B cell (primary cell): Measurements from ENCODE around the gene CYP17A1. TPM values are rescaled to one million over a fixed set of nuclear protein-coding genes. Genes with fewer than 3 reads are reported as not detected.

Source experiments
- ATAC-seq: fragments of 200-7000 bp; cut with Tn5 transposase; one replicate; pipeline ENCODE4 v1.10.0; 2021; ENCODE audit warnings: low read depth, mild to moderate bottlenecking, moderate number of reproducible peaks, moderate library complexity
- CTCF ChIA-PET: fragments of 350-600 bp; sonication (Branson Sonifier 250); formaldehyde crosslinking; loops from one replicate; lab custom pipeline; 2021; ENCODE audit warnings: antibody characterized with exemption, inconsistent platforms; lab: Charles Lee
- POLR2A ChIA-PET: fragments of 350-600 bp; sonication (Branson Sonifier 250); formaldehyde crosslinking; loops from one replicate; lab custom pipeline; 2021; ENCODE audit warnings: antibody characterized with exemption; lab: Charles Lee
- DNase-seq: peaks from one replicate; pipeline ENCODE4 v3.0.0; 2013
- H2AFZ ChIP-seq: 2 replicates; pipeline ENCODE4 v1.6.1; 2012; ENCODE audit warnings: mild to moderate bottlenecking, low read depth, low read length; ENCODE audit not compliant: insufficient read depth, poor library complexity, severe bottlenecking
- H3K27ac ChIP-seq, 2 donors: 1 replicate in 1 of 2; 2 replicates in 1 of 2; pipeline ENCODE4 v1.5.1; 2012 to 2013; ENCODE audit warnings: low read length in 2 of 2, mild to moderate bottlenecking in 2 of 2, moderate library complexity in 1 of 2
- H3K27me3 ChIP-seq, 4 experiments: fragments of 200-600 bp in 1 of 4; sonication (generic) in 1 of 4; replicated peaks in 1 of 4; 1 replicate in 2 of 4; 2 replicates in 2 of 4; pipeline versions ENCODE4 v1.6.1 to v1.7.0; 2013 to 2016; ENCODE audit warnings: low read length in 3 of 4, mild to moderate bottlenecking in 2 of 4, mixed read lengths in 1 of 4, moderate library complexity in 1 of 4; ENCODE audit not compliant: insufficient read depth in 4 of 4, control insufficient read depth in 3 of 4; ENCODE audit errors: control extremely low read depth in 1 of 4
- H3K36me3 ChIP-seq, 2 experiments: replicated peaks in 1 of 2; 1 replicate in 1 of 2; 2 replicates in 1 of 2; pipeline versions ENCODE4 v1.6.1 to v1.7.1; 2013; ENCODE audit warnings: low read length in 1 of 2; ENCODE audit not compliant: insufficient read depth in 2 of 2, control insufficient read depth in 1 of 2; ENCODE audit errors: control extremely low read depth in 1 of 2, extremely low read depth in 1 of 2
- H3K4me1 ChIP-seq, 2 donors: fragments of 200-600 bp in 1 of 2; sonication (generic) in 1 of 2; 1 replicate in 1 of 2; 2 replicates in 1 of 2; pipeline versions ENCODE4 v1.5.1 to v1.6.1; 2013 to 2017; ENCODE audit warnings: low read length in 2 of 2; ENCODE audit not compliant: control insufficient read depth in 2 of 2, insufficient read depth in 2 of 2
- H3K4me2 ChIP-seq: replicated peaks from 2 replicates; pipeline ENCODE3; 2012; ENCODE audit warnings: mild to moderate bottlenecking, low read depth, low read length; ENCODE audit not compliant: poor library complexity, severe bottlenecking
- H3K4me3 ChIP-seq, 5 experiments: fragments of 200-600 bp in 1 of 5; sonication (generic) in 1 of 5; 1 replicate in 3 of 5; 2 replicates in 2 of 5; pipeline versions ENCODE4 v1.5.1 to v1.7.0; 2011 to 2016; ENCODE audit warnings: low read length in 4 of 5, mild to moderate bottlenecking in 4 of 5, low read depth in 2 of 5, control low read depth in 1 of 5, moderate library complexity in 1 of 5; ENCODE audit not compliant: insufficient read depth in 1 of 5; ENCODE audit errors: control extremely low read depth in 1 of 5, extremely low read depth in 1 of 5
- H3K79me2 ChIP-seq: fragments of 200-600 bp; sonication (generic); one replicate; pipeline ENCODE4 v1.6.0; 2016; ENCODE audit warnings: low read length; ENCODE audit not compliant: control insufficient read depth, insufficient read depth
- H3K9ac ChIP-seq: fragments of 200-600 bp; sonication (generic); 2 replicates; pipeline ENCODE4 v1.6.1; 2017; ENCODE audit warnings: mild to moderate bottlenecking, low read length, moderate library complexity
- H3K9me3 ChIP-seq, 3 donors: one replicate each; pipeline versions ENCODE4 v1.6.1 to v1.7.1; 2013; ENCODE audit warnings: low read length in 2 of 3; ENCODE audit not compliant: control insufficient read depth in 2 of 3, insufficient read depth in 1 of 3; ENCODE audit errors: control extremely low read depth in 1 of 3
- H4K20me1 ChIP-seq: 2 replicates; pipeline ENCODE4 v1.6.0; 2012; ENCODE audit warnings: mild to moderate bottlenecking, low read length; ENCODE audit not compliant: insufficient read depth, control insufficient read depth, poor library complexity, severe bottlenecking
- H3K27ac Mint-ChIP-seq: one replicate; pipeline ENCODE4 v1.8.0; 2021; ENCODE audit warnings: mixed read lengths
- H3K27me3 Mint-ChIP-seq: one replicate; pipeline ENCODE4 v1.8.0; 2021; ENCODE audit warnings: mixed read lengths
- H3K4me1 Mint-ChIP-seq: one replicate; pipeline ENCODE4 v1.8.0; 2021; ENCODE audit warnings: mixed read lengths
- H3K4me3 Mint-ChIP-seq: one replicate; pipeline ENCODE4 v1.8.0; 2021; ENCODE audit warnings: mixed read lengths
- H3K9me3 Mint-ChIP-seq: one replicate; pipeline ENCODE4 v1.8.0; 2022; ENCODE audit warnings: mixed read lengths; ENCODE audit not compliant: insufficient read depth
- EZH2 ChIP-seq: IDR thresholded peaks from 2 replicates; pipeline ENCODE4 v1.6.1; 2012; ENCODE audit warnings: borderline replicate concordance, low read depth, mild to moderate bottlenecking, moderate library complexity, low read length; ENCODE audit not compliant: insufficient read depth, poor library complexity, severe bottlenecking
- WGBS: methylation state at CpG from one replicate; pipeline ENCODE4 v1.1.5; 2013; ENCODE audit warnings: missing lambda C conversion rate; ENCODE audit not compliant: insufficient coverage; 5-methylcytosine and 5-hydroxymethylcytosine counted together
- intact Hi-C: fragments of 100-400 bp; cut with micrococcal nuclease; formaldehyde crosslinking; loops from one replicate; pipeline ENCODE4 v1.10.0; 2022
- polyA plus RNA-seq: library from polyadenylated mRNA; depleted of rRNA; stranded (reverse); fragments of >200 nt; gene quantifications from 2 replicates; pipeline ENCODE4 v1.2.3, GENCODE V29; 2012
- total RNA-seq, 2 donors: library from RNA; stranded (reverse); fragments of 120-200 nt in 1 of 2; gene quantifications; 1 replicate in 1 of 2; 2 replicates in 1 of 2; pipeline versions ENCODE4 v1.2.3 to v1.2.4, GENCODE V29; 2013 to 2022
- TF ChIP-seq, protein P1 (sequence below): fragments of 200-600 bp; IDR thresholded peaks from one replicate; pipeline ENCODE4 v1.8.0; 2022; ENCODE audit warnings: antibody characterized with exemption, mild to moderate bottlenecking

Gene CYP17A1
- total and polyA plus RNA-seq, 2 donors (not counting 1 experiment from before 2014, with no cell fraction given), result not detected

GRCh38 chr10:102880256-102880655, 43.0 kb upstream of the CYP17A1 start:
- no peak overlapping the region for H3K4me2 ChIP-seq
- no peak overlapping the region for H3K4me3 ChIP-seq
- H3K9me3 ChIP-seq, result no peaks in the 10 kb centered on the region
- H3K27me3 Mint-ChIP-seq, result no peaks in the 10 kb centered on the region
- no peaks in the 10 kb centered on the region for H3K27me3 ChIP-seq
- H3K36me3 ChIP-seq, result no peaks in the 10 kb centered on the region
- no peaks in the 10 kb centered on the region for H3K4me1 Mint-ChIP-seq
- no peak for TF ChIP-seq EZH2
- TF ChIP-seq, protein P1, sequence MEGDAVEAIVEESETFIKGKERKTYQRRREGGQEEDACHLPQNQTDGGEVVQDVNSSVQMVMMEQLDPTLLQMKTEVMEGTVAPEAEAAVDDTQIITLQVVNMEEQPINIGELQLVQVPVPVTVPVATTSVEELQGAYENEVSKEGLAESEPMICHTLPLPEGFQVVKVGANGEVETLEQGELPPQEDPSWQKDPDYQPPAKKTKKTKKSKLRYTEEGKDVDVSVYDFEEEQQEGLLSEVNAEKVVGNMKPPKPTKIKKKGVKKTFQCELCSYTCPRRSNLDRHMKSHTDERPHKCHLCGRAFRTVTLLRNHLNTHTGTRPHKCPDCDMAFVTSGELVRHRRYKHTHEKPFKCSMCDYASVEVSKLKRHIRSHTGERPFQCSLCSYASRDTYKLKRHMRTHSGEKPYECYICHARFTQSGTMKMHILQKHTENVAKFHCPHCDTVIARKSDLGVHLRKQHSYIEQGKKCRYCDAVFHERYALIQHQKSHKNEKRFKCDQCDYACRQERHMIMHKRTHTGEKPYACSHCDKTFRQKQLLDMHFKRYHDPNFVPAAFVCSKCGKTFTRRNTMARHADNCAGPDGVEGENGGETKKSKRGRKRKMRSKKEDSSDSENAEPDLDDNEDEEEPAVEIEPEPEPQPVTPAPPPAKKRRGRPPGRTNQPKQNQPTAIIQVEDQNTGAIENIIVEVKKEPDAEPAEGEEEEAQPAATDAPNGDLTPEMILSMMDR, result no peak
- no peak overlapping the region for H3K4me3 Mint-ChIP-seq
- H4K20me1 ChIP-seq, result no peaks in the 10 kb centered on the region
- ATAC-seq (no peak), DNase-seq (no peak)
- intact Hi-C loops, result no loop called here
- no CpG with 5 or more reads among the region's 2 CpGs for WGBS
- H3K27ac ChIP-seq, result no peak overlapping the region
- ChIA-PET CTCF (no interaction called here), POLR2A (no interaction called here)
- no peaks in the 10 kb centered on the region for H3K79me2 ChIP-seq
- no peaks in the 10 kb centered on the region for H3K9me3 Mint-ChIP-seq
- no peak overlapping the region for H3K27ac Mint-ChIP-seq
- H3K9ac ChIP-seq, result no peak overlapping the region
- H2AFZ ChIP-seq, result no peak overlapping the region
- H3K4me1 ChIP-seq, result no peaks in the 10 kb centered on the region

DNA sequence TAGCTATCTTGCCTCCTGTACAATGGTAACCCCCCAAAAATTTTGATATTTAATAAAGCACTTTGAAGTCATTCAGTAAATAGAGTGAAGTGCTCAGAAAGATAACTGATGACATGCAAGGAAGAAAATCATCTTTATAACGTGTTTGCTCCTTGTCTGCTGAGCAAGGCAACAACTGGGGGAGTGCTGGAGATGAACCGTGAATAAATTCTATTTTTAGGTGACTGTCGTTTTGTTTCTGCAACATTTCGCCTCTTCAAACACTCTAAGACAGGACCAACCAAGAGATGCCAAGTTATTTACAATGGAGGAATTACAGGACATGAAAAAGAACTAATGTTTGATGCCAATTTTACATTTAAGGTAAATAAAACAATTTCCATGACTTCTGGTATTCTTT, 41.4 kb upstream of the CYP17A1 start:
- H3K4me2 ChIP-seq, result no peak overlapping the region
- no peak for TF ChIP-seq EZH2
- TF ChIP-seq, protein P1, result no peak
- no peak overlapping the region for H3K4me3 Mint-ChIP-seq
- no peaks in the 10 kb centered on the region for H3K4me1 Mint-ChIP-seq
- H3K27me3 Mint-ChIP-seq, result peaks cover 5% of the 10 kb centered on the region
- H3K79me2 ChIP-seq, result no peaks in the 10 kb centered on the region
- intact Hi-C loops, result no loop called here
- no peaks in the 10 kb centered on the region for H3K9me3 Mint-ChIP-seq
- no peaks in the 10 kb centered on the region for H3K4me1 ChIP-seq
- H3K27ac Mint-ChIP-seq, result no peak overlapping the region
- H3K4me3 ChIP-seq, result no peak overlapping the region
- WGBS, result 82% methylated on average over 2 of the region's 4 CpGs
- POLR2A ChIA-PET, result no interaction called here
- CTCF ChIA-PET, result no interaction called here
- H3K9me3 ChIP-seq, result no peaks in the 10 kb centered on the region
- no peaks in the 10 kb centered on the region for H4K20me1 ChIP-seq
- H3K36me3 ChIP-seq, result no peaks in the 10 kb centered on the region
- ATAC-seq (no peak), DNase-seq (no peak)
- no peaks in the 10 kb centered on the region for H3K27me3 ChIP-seq
- no peak overlapping the region for H2AFZ ChIP-seq
- H3K9ac ChIP-seq, result no peak overlapping the region
- H3K27ac ChIP-seq, result no peak overlapping the region
